Activated effector memory CD4-positive, alpha-beta T cell treated with Interleukin-2 at 50 U/mL for 16 hours (primary cell): Measurements from ENCODE around the gene JMJD1C.
"Not testable (repeated sequence)": the region's sequence is repeated elsewhere in the genome, so short reads cannot be mapped to it uniquely, and the experiment has no call there.

Source experiments
- DNase-seq: peaks from one replicate; pipeline ENCODE4 v3.0.0-alpha.2; 2020

Gene JMJD1C

DNA sequence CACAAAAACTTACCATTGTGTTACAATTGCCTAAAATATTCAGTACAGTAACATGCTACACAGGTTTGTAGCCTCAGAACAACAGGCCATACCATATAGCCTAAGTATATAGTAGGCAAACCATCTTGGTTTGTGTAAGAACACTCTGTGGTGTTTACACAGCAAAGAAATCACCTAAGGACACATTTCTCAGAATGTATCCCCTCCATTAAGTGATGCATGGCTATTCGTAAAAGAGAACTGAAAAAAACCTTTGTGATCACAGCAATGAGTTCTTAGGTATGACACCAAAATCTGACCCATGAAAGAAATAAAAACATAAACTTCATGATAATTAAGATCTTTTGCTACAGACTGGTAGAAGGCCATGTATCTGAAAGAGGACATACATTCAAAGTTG, 121.5 kb downstream of the JMJD1C start:
- DNase-seq = no peak

DNA sequence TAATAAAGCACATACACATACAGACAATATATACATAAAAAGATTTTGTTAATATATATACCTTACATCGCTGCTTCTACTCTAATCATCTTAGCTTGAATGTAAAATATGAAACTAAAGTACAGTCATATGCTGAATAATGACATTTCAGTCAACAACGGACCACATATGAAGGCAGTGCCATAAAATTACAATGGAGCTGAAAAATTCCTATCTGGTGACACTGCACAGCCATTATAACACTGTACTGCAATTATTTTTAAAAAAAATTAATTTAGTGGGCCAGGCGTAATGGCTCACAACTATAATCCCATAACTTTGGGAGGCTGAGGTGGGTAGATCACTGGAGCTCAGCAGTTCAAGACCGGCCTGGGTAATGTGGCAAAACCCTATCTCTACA, 122.3 kb downstream of the JMJD1C start:
- DNase-seq = no peak

DNA sequence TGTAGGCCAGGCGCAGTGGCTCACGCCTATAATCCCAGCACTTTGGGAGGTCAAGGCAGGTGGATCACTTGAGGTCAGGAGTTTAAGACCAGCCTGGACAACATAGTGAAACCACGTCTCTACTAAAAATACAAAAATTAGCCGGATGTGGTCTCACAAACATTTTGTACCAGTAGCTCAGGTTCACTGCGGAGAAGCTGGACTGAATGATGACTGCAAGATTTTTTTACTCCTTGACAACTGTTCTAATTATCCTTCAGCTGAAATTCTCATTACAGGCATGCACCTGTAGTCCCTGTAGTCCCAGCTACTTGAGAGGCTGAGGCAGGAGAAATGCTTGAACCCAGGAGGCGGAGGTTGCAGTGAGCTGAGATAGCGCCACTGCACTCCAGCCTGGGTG, 126.1 kb downstream of the JMJD1C start:
- DNase-seq = not testable (repeated sequence)

DNA sequence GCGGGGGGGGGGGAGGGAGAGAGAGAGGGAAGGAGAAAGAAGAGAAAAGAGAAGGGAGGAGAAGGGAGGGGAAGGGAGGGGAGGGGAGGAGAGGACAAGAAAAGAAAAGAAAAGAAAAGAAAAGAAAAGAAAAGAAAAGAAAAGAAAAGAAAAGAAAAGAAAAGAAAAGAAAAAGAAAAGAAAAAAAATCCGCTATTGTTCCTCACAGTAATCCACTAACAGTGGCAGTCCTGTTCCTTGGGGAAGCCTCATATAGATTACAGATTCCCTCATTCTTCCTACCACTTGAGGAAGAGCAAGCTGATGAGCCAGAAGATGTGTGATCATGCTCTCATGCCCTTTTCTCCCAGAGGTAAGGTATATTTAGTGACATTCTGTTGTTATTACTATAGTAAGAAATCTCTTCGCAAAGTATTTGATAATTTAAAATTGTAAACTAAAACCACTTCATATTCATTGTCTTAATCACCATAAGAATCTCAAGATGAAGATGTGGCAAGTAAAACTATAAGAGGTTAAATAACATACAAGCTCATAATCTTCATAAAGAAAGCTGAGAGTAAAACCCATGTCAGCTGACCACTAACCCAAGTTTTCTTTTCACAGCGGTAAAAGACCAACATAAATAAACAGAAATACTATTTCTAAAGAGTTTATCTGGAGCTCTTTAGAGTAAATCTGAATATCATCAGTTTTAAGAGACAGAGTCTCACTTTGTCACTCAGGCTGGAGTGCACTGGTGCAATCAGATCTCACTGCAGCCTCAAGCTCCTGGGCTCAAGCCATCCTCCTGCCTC, 128.1 kb downstream of the JMJD1C start:
- DNase-seq = no peak

DNA sequence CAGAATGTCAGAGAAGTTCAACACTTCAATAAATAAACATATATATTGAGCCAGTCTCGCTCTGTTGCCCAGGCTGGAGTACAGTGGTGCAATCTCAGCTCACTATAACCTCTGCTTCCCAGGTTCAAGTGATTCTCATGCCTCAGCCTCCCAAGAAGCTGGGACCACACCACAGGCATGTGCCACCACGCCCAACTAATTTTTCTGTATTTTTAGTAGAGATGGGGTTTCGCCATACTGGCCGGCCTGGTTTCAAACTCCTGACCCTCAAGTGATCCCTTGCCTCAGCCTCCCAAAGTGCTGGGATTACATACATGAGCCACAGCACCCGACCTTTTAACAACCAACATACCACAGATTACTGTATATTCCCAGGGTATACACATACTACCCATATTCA, 134.2 kb downstream of the JMJD1C start:
- no peak for DNase-seq

DNA sequence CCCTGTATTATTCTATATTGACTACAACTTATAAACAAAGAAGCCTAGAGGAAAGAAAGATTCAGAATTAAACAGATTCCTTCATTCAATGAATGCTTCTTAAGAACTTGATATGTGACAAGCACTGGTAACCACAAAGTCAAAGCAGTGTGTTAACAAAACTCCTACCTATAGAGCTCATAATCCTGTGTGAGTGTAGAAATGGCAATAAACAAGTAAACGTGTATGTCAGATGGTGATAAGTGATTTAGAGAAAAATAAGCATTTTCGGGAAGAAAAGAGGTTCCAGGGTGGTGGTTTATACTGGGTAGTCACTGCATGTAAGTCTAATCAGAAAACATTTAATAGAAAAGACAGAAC, 141.3 kb downstream of the JMJD1C start:
- DNase-seq = no peak

DNA sequence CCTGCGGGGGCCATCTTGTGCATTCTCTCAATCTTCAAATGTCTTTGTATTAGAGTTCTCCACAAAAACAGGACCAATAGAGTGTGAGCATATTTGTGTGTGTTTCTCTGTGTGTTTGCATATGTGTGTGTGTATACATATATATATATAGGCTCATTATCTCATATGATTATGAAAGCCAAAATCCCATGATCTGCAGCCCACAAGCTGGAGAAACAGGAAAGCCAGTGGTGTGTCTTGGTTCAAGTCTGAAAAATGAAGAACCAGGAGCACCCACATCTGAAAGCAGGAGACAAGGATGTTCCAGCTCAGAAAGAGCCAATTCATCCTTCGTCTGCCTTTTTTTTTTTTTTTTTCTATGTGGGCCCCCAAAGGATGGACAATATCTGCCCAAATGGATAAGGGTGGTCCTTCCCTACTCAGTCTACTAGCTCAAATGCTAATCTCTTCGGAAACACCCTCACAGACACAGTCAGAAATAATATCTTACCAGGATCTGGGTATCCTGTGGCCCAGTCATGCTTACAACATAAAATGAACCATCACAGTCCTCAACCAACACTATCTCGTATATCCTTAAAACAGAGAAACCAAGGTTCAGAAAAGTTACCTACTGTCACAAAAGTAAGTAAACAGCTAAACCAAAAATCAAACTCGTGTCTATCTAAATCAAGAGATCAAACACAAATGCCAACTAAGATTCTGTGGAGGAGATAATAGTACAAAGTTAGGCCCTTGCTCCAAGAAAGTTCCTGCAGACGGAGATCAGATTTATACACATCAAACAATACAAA, 141.9 kb downstream of the JMJD1C start:
- no peak for DNase-seq

DNA sequence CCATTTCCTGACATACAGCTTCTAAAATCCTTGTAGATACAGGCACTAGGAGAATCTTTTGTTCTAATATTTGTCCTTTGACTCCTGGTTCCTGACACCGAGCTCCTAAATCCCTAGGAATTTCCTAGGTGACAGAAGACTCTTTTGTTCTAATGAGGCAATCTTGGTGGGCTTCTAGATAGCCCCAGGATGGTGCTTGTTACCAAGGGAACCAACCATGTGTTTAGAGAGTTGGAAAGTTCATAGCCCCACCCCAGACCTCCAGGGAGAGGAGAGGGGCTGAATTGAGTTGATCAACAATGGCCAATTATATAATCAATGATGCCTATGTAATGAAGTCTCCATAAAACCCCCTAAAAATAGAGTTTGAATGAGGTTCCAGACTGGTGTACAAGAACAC, 145.1 kb downstream of the JMJD1C start:
- no peak for DNase-seq

DNA sequence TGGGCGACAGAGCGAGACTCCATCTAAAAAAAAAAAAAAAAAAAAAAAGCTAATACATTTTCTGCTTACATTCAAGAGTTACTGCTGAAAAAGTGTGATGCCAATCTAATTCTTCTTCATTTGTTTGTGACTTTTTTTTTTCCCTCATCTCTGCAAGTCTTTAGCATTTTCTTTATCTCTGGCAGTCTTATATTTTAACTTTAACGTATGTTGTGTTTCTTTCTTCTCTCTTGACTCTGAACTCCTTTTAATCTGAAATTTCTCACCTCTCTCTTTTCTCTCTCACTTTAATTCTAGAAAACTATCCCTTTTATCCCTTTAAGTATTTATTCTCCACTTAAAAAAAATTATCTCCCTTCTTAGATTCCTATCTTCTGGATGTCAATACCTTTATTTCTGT, 146.5 kb downstream of the JMJD1C start:
- DNase-seq = no peak

DNA sequence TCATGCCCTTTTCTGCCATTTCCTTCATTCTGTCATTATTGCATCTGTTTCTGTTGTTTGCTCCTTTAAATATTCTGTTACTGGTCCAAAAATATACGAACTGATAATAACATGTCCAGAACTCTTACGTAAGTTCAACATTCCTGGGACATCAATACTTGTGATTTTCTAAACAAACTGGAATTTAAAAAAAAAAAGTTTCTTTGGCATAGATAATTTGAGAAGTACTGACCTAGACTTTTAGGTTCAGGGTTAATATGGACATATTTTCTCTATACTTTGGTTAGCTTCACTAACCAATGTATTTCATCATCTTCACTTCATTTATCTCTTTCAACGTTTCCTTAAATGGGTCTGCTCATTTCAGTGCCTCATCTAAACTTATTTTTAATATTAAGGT, 147.3 kb downstream of the JMJD1C start:
- no peak for DNase-seq

DNA sequence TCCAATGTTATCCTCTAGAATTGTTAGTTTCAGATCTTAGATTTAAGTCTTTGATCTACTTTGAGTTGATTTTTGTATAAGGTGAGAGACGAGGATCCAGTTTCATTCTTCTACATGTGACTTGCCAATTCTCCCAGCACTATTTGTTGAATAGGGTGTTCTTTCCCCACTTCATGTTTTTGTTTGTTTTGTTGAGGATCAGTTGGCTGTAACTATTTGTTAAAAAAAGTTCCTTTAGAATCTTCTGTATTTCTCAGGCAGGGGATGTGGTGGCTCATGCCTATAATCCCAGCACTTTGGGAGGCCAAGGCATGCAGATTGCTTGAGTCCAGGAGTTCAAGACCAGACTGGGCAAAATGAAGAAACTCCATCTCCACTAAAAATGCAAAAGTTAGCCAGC, 151.8 kb downstream of the JMJD1C start:
- DNase-seq = no peak

DNA sequence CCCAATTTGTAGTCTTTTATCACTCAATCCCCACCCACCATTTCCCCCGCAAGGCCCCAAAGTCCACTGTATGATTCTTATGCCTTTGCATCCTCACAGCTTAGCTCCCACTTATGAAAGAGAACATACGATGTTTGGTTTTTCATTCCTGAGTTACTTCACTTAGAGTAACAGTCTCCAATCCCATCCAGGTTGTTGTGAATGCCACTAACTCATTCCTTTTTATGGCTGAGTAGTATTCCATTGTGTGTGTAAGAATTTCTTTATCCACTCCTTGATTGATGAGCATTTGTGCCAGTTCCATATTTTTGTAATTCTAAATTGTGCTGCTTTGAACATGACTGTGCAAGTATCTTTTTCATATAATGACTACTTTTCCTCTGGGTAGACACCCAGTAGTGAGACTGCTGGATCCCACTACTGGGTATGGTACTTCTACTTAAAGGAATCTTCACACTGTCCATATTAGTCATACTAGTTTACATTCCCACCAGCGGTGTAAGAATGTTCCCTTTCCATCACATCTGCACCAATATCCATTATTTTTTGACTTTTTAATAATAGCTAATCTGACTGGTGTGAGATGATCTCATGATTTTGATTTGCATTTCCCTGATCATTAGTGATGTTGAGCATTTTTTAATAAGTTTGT, 152.6 kb downstream of the JMJD1C start:
- no peak for DNase-seq

DNA sequence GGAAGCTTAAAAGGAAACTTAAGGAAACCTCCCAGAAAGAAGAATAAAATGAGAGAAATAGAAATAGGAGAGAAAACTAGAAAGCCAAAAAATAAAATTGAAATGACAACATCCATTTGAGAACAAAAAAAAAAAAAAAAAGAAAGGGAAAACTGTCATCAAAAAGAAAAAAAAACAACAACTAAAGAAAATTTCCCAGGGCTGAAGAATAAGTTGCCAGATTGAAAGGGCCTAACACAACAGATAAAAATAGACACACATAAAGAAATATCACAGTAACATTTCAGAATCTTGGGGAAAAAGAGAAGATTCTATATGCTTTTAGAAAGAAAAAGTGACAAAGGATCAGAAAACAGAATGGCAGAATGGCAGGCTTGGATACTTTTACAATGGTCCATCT, 157.1 kb downstream of the JMJD1C start:
- DNase-seq = no peak

DNA sequence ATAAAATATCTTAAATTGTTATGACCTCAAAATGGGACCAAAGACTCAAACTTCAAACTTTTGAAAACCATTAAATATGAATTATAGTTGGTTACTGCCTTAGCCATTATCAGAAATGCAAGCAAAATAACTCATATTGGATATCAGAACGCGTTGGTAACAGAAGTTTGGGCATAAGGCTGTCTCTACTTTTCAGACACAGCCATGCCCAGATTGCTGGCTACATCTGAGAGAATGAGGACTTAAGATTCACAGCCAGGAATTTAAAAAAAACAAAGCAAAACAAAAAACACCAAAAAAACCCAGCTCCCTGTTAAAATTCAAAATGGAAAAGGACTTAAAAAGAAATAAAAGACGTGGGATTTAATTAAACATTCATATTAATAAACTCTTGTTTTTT, 161.6 kb downstream of the JMJD1C start:
- no peak for DNase-seq

DNA sequence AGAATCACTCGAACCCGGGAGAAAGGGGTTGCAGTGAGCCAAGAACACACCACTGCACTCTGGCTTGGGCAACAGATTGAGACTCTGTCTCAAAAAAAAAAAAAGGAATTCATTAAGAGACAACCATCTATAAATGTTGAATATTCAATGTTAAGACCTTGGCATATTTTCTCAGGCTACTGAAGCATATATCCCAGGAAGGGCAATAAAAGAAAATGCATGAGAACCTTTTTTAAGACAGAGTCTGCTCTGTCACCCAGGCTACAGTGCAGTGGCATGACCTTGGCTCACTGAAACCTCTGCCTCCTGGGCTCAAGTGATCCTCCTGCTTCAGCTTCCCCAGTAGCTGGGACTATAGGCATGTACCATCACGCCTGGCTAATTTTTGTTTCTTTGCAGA, 165.0 kb downstream of the JMJD1C start:
- DNase-seq = no peak

DNA sequence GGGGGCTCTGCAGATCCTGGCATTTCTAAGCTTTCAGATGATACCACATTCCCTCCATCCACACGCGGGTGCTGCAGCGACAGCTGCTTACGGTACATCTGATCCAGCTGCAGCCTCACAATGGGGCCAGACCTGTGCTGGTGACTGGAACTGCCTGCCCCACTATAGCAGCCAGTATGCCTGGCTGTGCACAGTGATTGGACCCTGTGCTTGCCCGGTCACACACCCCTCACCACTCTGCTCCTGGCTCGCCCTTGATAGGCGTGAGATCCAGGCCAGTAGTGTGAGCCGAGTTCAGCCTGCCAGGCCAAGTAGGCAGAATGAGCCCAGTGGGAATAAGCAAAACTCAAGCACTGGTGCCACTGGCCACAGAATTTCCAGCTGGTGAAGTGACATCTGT, 167.8 kb downstream of the JMJD1C start:
- DNase-seq = no peak

DNA sequence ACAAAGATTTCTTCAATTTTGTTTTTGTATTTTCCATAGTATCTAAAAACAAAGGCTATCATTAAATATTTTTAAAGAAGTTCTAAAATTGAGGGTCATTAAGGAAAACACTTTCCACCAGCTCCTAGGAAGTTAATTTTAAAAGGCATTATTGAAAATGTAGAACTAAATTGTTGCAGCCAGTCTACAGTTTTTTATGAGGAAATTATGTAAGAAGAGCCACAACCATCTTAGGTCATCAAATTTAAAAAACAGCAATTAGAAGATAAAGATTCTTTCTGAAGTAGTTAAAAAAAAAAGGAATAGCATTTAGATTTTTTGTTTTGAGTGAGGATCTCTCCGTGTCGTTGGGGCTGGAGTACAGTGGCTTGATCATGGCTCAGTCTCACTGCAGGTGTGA, 171.0 kb downstream of the JMJD1C start:
- DNase-seq = no peak

DNA sequence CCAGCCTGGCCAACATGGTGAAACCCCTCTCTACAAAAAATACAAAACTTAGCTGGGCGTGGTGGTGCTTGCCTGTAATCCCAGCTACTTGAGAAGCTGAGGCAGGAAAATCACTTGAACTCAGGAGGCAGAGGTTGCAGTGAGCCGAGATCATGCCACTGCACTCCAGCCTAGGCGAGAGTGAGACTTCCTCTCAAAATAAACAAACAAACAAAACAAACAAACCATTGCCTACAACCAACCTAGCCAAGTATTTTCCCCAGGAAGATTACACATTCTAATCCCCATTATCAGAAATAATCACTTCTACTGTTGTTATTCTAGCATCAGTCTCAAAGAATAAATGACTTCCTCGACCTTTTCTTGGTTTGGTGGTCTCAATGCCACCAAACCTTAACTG, 172.9 kb downstream of the JMJD1C start:
- DNase-seq = not testable (repeated sequence)

DNA sequence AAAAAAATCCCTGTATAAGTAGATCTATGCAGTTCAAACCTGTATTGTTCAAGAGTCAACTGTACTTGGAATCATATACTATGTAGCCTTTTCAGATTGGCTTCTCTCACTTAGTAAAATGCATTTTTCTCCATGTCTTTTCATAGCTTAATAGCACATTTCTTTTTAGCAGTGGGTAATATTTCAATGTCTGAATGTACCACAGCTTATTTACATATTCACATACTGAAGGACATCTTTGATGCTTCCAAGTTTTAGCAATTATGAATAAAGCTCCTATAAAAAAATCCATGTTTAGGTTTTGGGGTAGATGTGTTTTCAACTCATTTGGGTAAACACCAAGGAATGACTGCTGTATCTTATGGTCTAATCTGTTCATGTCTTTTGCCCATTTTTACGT, 177.6 kb downstream of the JMJD1C start:
- DNase-seq = no peak

DNA sequence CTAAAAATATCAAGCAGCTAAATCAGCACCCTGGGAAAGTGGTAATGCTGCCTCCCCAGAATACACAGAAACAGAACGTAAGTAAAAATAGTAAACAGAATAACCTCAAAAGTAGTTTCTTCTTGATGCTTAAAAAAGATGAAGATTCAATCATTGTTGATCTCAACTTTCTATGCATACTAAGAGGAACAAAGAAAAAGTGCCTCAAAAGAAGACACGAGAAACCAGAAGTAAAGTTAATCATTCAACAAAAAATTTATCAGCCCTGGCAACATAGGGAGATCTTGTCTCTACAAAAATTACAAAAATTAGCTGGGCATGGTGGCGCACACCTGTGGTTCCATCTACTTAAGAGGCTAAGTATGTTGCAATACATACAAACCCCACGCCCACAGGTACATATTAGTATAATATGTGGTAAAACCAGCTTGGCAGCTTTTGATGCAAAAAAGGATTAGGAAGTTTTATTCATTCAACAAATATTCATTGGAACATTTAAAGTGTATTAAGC, 179.0 kb downstream of the JMJD1C start:
- DNase-seq = no peak

DNA sequence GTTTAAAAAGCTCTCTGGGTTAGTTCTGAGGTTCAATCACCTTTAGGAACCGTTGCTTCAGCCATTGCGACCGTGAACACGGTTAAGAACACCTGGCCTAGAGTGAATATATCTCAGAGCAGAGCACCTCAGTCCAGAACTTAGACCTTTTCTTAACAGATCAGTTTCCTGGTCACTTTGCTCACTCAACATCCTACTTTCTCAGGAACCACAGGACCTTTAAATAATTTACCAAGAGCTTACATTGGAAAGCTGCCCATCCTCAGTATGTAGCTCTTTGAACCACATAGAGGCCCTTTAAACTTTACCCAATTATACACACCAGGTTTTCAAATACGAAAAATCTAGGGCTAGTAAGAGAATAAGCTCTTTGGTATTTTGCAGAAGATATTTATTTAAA, 179.4 kb downstream of the JMJD1C start:
- DNase-seq = no peak

DNA sequence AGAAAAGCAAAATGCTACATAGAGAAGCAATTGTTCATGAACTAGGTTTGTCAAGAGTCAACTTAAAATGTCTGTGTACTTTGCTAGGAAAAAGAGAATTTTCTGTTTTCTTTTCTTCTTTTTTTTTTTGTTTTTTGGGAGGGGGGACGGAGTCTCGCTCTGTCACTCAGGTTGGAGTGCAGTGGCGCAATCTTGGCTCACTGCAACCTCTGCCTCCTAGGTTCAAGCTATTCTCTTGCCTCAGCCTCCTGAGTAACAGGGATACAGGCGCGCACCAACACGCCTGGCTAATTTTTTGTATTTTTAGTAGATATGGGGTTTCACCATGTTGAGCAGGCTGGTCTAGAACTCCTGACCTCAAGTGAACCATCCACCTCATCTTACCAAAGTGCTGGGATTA, 181.9 kb downstream of the JMJD1C start:
- DNase-seq = not testable (repeated sequence)

DNA sequence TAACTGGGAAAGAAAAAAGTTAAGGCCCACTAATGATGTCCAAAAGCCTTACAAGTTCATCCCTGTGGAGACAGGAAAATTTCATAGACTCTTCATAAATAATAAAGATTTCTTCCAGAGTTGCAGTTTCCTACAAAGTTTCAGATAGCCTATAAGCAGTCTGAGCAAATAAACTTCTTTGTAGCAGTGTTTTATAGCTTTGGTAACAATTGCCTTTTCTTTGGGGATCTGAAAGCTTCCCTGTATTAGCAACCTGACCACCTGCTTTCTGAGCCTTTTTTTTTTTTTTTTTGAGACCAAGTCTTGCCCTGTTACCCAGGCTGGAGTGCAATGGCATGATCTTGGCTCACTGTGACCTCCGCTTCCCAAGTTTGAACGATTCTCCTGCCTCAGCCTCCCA, 182.7 kb downstream of the JMJD1C start:
- DNase-seq = no peak

DNA sequence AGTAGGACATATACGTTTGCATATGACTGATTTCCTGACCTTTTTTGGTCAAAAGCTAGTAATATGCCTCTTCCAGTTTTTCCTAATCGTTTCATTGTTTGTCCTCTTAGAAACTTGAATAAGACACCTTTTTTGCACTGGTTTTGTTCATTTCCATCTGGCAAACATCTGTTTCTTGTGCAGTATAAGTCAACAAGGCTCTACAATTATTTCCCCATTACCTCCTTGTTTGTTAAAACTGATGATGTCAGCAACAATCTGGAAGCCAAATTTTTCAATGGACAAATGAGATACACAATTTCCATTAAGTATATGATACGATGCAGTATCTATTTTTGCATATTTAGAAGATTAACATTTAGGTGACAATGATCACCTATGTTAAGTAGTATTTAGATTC, 183.8 kb downstream of the JMJD1C start:
- no peak for DNase-seq
